22Rv1 (cell line): ENCODE measurements around the gene ZNF407.
"Not testable (repeated sequence)": the region's sequence is repeated elsewhere in the genome, so short reads cannot be mapped to it uniquely, and the experiment has no call there.

ENCODE experiments used
- H3K27ac ChIP-seq: fragments of 450-650 bp; 2 replicates; pipeline ENCODE4 v1.5.1; 2017
- CTCF ChIP-seq: fragments of 450-650 bp; IDR thresholded peaks from 2 replicates; pipeline ENCODE4 v1.5.1; 2017; ENCODE audit warnings: mild to moderate bottlenecking
- ZFX ChIP-seq: fragments of 450-650 bp; IDR thresholded peaks from 2 replicates; pipeline ENCODE4 v1.6.1; 2017; ENCODE audit warnings: antibody characterized with exemption, borderline replicate concordance

Gene ZNF407

GRCh38 chr18:74558096-74558495 lies 39.6 kb upstream of the ZNF407 start:
- no peak overlapping the region for H3K27ac ChIP-seq
- TF ChIP-seq ZFX (no peak), CTCF (no peak)

GRCh38 chr18:74562131-74562730 lies 35.4 kb upstream of the ZNF407 start:
- TF ChIP-seq CTCF (no peak), ZFX (no peak)

GRCh38 chr18:74562775-74563174 lies 34.9 kb upstream of the ZNF407 start:
- TF ChIP-seq ZFX: no peak
- no peak for TF ChIP-seq CTCF
- H3K27ac ChIP-seq: no peak overlapping the region

More at GRCh38 chr18:74562131-74562730, 35.4 kb upstream of the ZNF407 start:
- no peak overlapping the region for H3K27ac ChIP-seq

GRCh38 chr18:74563999-74564398 lies 33.7 kb upstream of the ZNF407 start:
- TF ChIP-seq CTCF (no peak), ZFX (no peak)
- no peak overlapping the region for H3K27ac ChIP-seq

GRCh38 chr18:74565164-74565563 lies 32.5 kb upstream of the ZNF407 start:
- H3K27ac ChIP-seq: not testable (repeated sequence)

GRCh38 chr18:74565993-74566392 lies 31.7 kb upstream of the ZNF407 start:
- not testable (repeated sequence) for H3K27ac ChIP-seq

- TF ChIP-seq CTCF (no peak), ZFX (no peak)
- no peak overlapping the region for H3K27ac ChIP-seq
These were observed 29.8 kb upstream of the ZNF407 start for GRCh38 chr18:74567822-74568221.

GRCh38 chr18:74569401-74569800 lies 28.3 kb upstream of the ZNF407 start:
- no peak for TF ChIP-seq CTCF
- TF ChIP-seq ZFX: no peak
- no peak overlapping the region for H3K27ac ChIP-seq
